ENCODE results near the gene ACLY. TPM values are rescaled to one million over a fixed set of nuclear protein-coding genes. Genes with fewer than 3 reads are reported as not detected.

The ACLY gene
- total RNA-seq, 1 experiment from 2014 or later, result 279 TPM

GRCh38 chr17:41871789-41872188 is 47.0 kb downstream of the ACLY start:
- H3K79me2 ChIP-seq (ENCODE audit: insufficient read depth, low read length), result no peaks in the 10 kb centered on the region
- DNase-seq, result no peak
- H2BK12ac ChIP-seq (ENCODE audit: insufficient read length, low read depth, low read length), result no peak overlapping the region
- no peak overlapping the region for H3K23ac ChIP-seq (ENCODE audit: insufficient read length, low read depth, low read length)
- no peaks in the 10 kb centered on the region for H3K79me1 ChIP-seq (ENCODE audit: insufficient read depth, low read depth, low read length, poor library complexity, severe bottlenecking)
- no peak overlapping the region for H4K8ac ChIP-seq (replicated peaks; ENCODE audit: insufficient read length, low read depth, low read length)
- H2AK5ac ChIP-seq (ENCODE audit: insufficient read length, low read length), result no peak overlapping the region
- H3K18ac ChIP-seq (ENCODE audit: insufficient read length, low read depth, low read length), result no peak overlapping the region
- no peak overlapping the region for H2BK15ac ChIP-seq (ENCODE audit: low read depth, low read length)
- WGBS (ENCODE audit: extremely low coverage, insufficient read length, low lambda C conversion rate), result no CpG with 5 or more reads among the region's 10 CpGs
- no peak overlapping the region for H2AFZ ChIP-seq (ENCODE audit: low read length)
- H3K9me3 ChIP-seq (ENCODE audit: control insufficient read depth, low read depth, low read length), result no peaks in the 10 kb centered on the region
- no peaks in the 10 kb centered on the region for H4K20me1 ChIP-seq (ENCODE audit: control insufficient read depth, insufficient read depth, insufficient read length)
- H3K4me1 Mint-ChIP-seq, result no peaks in the 10 kb centered on the region
- H2BK5ac ChIP-seq (ENCODE audit: insufficient read length, low read length), result no peak overlapping the region
- H3K27ac Mint-ChIP-seq, result peak overlapping the region in 2 of 3 experiments; percentile 34 to 80; a peak in 2 of 7 replicates
- H3K4me3 Mint-ChIP-seq, result no peak overlapping the region
- peaks cover 0 to 3% of the 10 kb centered on the region in 2 experiments; a peak in 2 of 5 replicates for H3K9me3 Mint-ChIP-seq
- no peak overlapping the region for H3K56ac ChIP-seq (ENCODE audit: insufficient read length, low read depth, low read length)
- H3K9ac ChIP-seq (ENCODE audit: extremely low read depth, insufficient read length, low read length), result no peak overlapping the region
- H3K4me1 ChIP-seq (ENCODE audit: insufficient read depth, low read length), result no peaks in the 10 kb centered on the region
- H2BK20ac ChIP-seq (ENCODE audit: low read depth, low read length, poor library complexity, severe bottlenecking), result no peak overlapping the region
- no peak overlapping the region for H4K5ac ChIP-seq (ENCODE audit: insufficient read length, low read depth, low read length)
- no peak for TF ChIP-seq CTCF (conservative IDR thresholded peaks at IDR 0.05)
- H3K27me3 ChIP-seq (ENCODE audit: insufficient read depth, low read length), result no peaks in the 10 kb centered on the region
- no peak overlapping the region for H3K4ac ChIP-seq (ENCODE audit: low read depth, low read length)
- no peaks in the 10 kb centered on the region for H3K23me2 ChIP-seq (ENCODE audit: insufficient read length, low read depth, low read length, poor library complexity, severe bottlenecking)
- H3K27me3 Mint-ChIP-seq (ENCODE audit: low read depth), result no peaks in the 10 kb centered on the region
- H3T11ph ChIP-seq (ENCODE audit: low read length), result no peak overlapping the region
- no peak overlapping the region for H2BK120ac ChIP-seq (ENCODE audit: low read depth, low read length, poor library complexity, severe bottlenecking)
- H3K14ac ChIP-seq (ENCODE audit: insufficient read depth, low read length), result no peak overlapping the region
- H3K4me2 ChIP-seq (ENCODE audit: insufficient read depth, insufficient read length, low read length), result no peak overlapping the region
- no peak overlapping the region for H4K91ac ChIP-seq (ENCODE audit: insufficient read length, low read depth, low read length)
- H3K36me3 Mint-ChIP-seq (ENCODE audit: insufficient read depth in 1 of 3, low read depth in 3 of 3), result peaks cover 72 to 95% (median 91%) of the 10 kb centered on the region in 3 experiments
- H3K27ac ChIP-seq (ENCODE audit: insufficient read length, low read depth, low read length), result no peak overlapping the region

Data from H9 (cell line).